ENCODE measurements around the gene RGS16.

DNA sequence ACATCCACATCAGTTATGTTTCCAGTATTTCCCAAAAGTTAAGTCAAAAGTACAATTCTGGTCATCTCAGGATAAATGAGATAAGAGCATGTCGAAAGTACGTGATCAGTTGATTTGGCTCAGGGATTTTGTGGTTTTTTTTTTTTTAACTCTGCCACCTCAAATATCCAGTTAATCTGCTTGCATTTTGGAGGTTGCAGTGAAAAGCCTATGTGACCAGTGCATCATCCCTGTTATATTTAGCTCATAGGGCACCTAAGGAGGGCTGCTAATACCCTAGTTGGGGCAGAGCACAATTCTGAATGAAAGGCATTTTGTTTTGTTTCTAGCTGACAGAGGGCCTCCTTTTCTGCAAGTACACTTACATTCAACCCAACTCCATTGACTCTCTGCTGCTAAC, 31.7 kb upstream of the RGS16 start:
- TF ChIP-seq CTCF (IDR thresholded peaks at IDR 0.05) (no peak), EZH2 (IDR thresholded peaks at IDR 0.05; ENCODE audit: borderline replicate concordance, insufficient read depth, low read depth, low read length, poor library complexity, severe bottlenecking) (no peak)
